Measurements from ENCODE around the gene ZAR1. TPM values are rescaled to one million over a fixed set of nuclear protein-coding genes. Genes with fewer than 3 reads are reported as not detected.
"Not testable (repeated sequence)": the region's sequence is repeated elsewhere in the genome, so short reads cannot be mapped to it uniquely, and the experiment has no call there.

The ZAR1 gene
- total and polyA plus RNA-seq, 11 donors, result not detected

- WGBS, 4 donors, result 92 to 99% (median 94%) methylated on average over 3 of the region's 3 CpGs
- no peak for ATAC-seq
- no peaks in the 10 kb centered on the region for H3K9me3 ChIP-seq
- H3K27me3 ChIP-seq, result no peaks in the 10 kb centered on the region
- no peaks in the 10 kb centered on the region for H3K4me1 ChIP-seq
- H3K36me3 ChIP-seq, result no peaks in the 10 kb centered on the region
- intact Hi-C loops (cut with DNase I), result loop anchor here in 1 of 10 donors (10.0 kb wide), 1 partner anchor 514 kb away; no protein-coding TSS in a partner anchor
- no peak for DNase-seq
- TF ChIP-seq POLR2A (IDR thresholded peaks at IDR 0.05), result no peak
- no peak for TF ChIP-seq CTCF (IDR thresholded peaks at IDR 0.05)
- no peak overlapping the region for H3K4me3 ChIP-seq
- no peak overlapping the region for H3K27ac ChIP-seq
Measured at GRCh38 chr4:48450740-48451139, 39.3 kb upstream of the ZAR1 start.

GRCh38 chr4:48451656-48452055, 38.4 kb upstream of the ZAR1 start:
- not testable (repeated sequence) for H3K4me1 ChIP-seq, H3K36me3 ChIP-seq, DNase-seq, H3K27me3 ChIP-seq, ATAC-seq, H3K9me3 ChIP-seq, H3K27ac ChIP-seq, H3K4me3 ChIP-seq
- WGBS, 4 donors, result 86 to 95% (median 90%) methylated on average over 3 of the region's 3 CpGs
- intact Hi-C loops (cut with DNase I), result loop anchor here in 1 of 10 donors (10.0 kb wide), 1 partner anchor 513 kb away; no protein-coding TSS in a partner anchor

GRCh38 chr4:48454591-48454990, 35.5 kb upstream of the ZAR1 start:
- intact Hi-C loops (cut with DNase I), result loop anchor here in 1 of 10 donors (10.0 kb wide), 1 partner anchor 510 kb away; no protein-coding TSS in a partner anchor
- Histone ChIP-seq H3K27me3 (no peaks in the 10 kb centered on the region), H3K27ac (no peak overlapping the region), H3K36me3 (no peaks in the 10 kb centered on the region), H3K9me3 (peaks cover 0 to 5% (median 0%) of the 10 kb centered on the region in 12 donors), H3K4me1 (no peaks in the 10 kb centered on the region), H3K4me3 (no peak overlapping the region)
- DNase-seq (no peak), ATAC-seq (no peak)
- TF ChIP-seq CTCF (IDR thresholded peaks at IDR 0.05), result no peak
- TF ChIP-seq POLR2A (IDR thresholded peaks at IDR 0.05), result no peak
- WGBS, 4 donors, result 92 to 100% (median 95%) methylated on average over 2 of the region's 2 CpGs

- no peak for TF ChIP-seq POLR2A (IDR thresholded peaks at IDR 0.05)
- TF ChIP-seq CTCF (IDR thresholded peaks at IDR 0.05), result no peak
- intact Hi-C loops (cut with DNase I), result no loop called here
- no peaks in the 10 kb centered on the region for H3K36me3 ChIP-seq
- H3K4me3 ChIP-seq, result no peak overlapping the region
- ATAC-seq (no peak), DNase-seq (no peak)
- no peaks in the 10 kb centered on the region for H3K4me1 ChIP-seq
- H3K27ac ChIP-seq, result no peak overlapping the region
- H3K9me3 ChIP-seq, result peaks cover 0 to 12% (median 0%) of the 10 kb centered on the region in 12 donors
- no peaks in the 10 kb centered on the region for H3K27me3 ChIP-seq
Measured at GRCh38 chr4:48461000-48461399, 29.1 kb upstream of the ZAR1 start.

- no peaks in the 10 kb centered on the region for H3K27me3 ChIP-seq
- 50 to 68% (median 58%) methylated on average over 5 of the region's 5 CpGs for WGBS, 4 donors
- no peaks in the 10 kb centered on the region for H3K4me1 ChIP-seq
- H3K9me3 ChIP-seq, result peaks cover 0 to 7% (median 0%) of the 10 kb centered on the region in 12 donors
- ATAC-seq, result no peak
- intact Hi-C loops (cut with DNase I), result no loop called here
- H3K27ac ChIP-seq, result no peak overlapping the region
- no peak overlapping the region for H3K4me3 ChIP-seq
- TF ChIP-seq CTCF (IDR thresholded peaks at IDR 0.05) (no peak), POLR2A (IDR thresholded peaks at IDR 0.05) (no peak)
- no peak for DNase-seq
- H3K36me3 ChIP-seq, result no peaks in the 10 kb centered on the region
Measured at GRCh38 chr4:48462363-48462762, 27.7 kb upstream of the ZAR1 start.

Data from heart left ventricle (tissue), 16 donors.